A204.1 (cell line): Measurements from ENCODE around the gene ADGB.
"Not testable (repeated sequence)": the region's sequence is repeated elsewhere in the genome, so short reads cannot be mapped to it uniquely, and the experiment has no call there.

Experiments
- FAIRE-seq: peaks from 2 replicates; lab custom pipeline; 2012; peaks lifted over from hg19 to GRCh38; lab: Jason Lieb, UNC

The ADGB gene

DNA sequence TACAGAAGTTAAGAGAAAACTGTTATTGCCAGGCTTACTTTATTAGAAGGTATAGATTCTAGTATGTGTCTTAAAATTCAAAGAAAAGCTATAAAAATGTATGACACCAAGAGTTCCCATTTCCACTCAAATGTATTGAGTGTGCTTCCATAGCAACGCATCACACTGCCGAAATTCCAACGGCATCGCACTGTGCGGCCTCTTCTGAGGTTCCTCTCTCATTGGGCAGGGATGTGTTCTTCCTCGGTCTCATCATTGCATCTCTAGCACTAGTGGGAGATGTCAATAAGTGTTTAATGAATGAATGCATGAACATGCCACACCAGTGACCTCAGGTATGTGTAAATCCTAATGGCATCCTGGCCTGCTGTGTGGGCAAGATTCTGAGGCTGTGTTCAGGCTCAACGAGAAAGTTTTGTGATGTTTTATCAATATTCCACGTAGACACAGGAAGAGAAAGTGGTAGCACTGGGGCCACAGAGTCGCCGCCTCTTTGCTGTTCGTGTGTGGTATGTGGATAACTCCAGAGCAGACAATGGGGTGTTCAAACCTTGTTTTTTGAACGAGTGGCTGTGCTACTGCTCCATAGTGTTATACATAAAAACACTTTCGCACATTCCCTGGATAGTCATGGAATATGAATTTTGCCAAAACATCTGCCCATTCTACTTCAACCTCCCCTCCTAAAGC lies 171.6 kb downstream of the ADGB start:
- FAIRE-seq: no peak

DNA sequence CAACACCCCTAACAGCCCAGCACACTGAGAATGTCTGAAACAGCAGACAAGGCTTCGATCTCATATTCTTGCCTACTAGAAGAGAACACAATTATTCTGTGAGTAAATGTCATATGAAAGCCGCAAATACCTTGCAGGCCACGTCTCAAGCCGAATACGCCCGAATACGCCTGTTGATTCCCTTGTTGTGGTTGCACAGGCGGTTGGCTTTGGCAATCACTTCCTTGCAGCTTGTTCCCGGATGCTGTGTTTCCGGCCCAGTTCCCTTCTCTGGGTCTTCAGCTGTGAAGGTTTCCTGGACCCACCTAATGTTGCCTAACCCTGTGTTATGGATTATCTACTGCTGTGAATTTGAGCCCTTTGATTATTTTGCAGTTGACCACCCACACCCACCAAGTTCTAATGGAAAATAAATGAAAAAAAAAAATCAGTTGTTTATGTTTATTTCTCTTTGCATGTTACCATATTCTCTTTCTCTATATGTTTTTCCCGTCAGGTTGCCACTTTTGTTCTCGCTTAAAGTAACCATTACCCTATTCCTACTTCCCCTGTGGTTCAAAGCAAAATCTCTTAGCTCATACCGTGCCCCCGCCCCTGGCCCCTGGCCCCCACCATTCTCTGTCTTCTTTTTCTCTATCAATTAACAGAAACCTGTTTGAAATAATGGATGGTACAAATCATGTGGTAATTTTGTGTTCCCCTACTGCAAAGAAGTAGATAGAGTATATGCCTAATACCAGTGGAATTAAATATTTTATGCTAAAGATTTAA lies 172.4 kb downstream of the ADGB start:
- FAIRE-seq: no peak

DNA sequence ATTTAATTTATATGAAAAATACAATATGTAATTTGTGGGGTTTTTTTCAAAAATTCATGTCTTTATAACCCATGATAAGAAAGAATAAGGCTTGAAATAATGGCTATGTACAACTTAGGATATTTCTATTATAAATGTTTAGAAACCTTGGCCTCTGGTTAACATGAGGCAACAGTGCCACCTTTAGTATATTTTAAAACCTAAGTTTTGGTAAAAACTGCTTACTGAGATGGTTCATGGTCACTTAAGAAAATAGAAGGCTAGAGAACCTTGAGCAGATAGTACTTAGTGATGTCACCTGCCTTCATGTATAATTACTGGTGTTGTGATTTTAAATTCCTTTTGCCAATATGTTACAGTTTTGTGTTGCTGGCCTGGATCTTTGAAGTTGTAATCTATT lies 176.4 kb downstream of the ADGB start:
- peak; percentile 35 for FAIRE-seq

DNA sequence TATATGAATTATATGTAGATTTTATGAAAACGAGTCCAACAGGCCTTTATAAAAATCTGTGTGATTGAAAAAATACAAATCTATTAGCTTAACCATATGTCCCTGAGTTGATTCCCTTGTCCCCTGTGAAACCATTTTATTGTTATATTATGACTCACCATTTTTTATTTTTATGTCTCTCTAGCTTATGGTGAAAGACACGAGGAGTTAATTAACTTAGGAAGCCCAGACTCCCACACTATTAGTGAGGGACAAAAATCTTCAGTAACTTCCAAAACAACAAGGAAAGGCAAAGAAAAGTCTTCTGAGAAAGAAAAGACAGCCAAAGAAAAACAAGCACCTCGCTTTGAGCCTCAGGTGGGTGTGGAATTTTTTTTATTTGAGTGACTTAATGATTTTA lies 183.1 kb downstream of the ADGB start:
- no peak for FAIRE-seq

DNA sequence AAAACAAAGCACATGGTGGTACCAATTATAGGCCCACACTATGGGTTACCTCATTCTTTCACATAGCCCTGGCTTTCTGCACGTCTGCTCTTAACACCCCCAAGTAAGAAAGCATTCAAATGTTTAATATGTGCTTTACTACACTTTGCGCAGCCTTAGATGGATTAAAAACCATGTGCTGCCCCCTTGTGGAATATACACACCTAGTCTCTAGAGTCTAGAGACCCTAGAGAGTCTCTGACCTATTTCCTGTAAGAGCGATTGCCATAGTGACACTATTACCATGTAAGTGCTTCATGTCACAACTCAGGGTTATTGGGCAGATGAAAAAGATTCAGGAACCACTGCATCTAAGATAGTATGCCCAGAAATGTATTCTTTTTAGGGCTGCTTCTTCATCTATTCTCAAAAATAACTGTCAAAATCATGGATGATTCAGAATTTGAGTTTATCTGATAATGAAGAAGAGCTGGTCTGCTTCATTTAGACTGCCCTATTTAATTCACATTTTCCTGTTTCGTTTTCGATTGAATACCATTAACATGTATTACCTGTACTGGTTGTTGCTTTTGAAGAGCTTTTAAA lies 186.3 kb downstream of the ADGB start:
- no peak for FAIRE-seq

DNA sequence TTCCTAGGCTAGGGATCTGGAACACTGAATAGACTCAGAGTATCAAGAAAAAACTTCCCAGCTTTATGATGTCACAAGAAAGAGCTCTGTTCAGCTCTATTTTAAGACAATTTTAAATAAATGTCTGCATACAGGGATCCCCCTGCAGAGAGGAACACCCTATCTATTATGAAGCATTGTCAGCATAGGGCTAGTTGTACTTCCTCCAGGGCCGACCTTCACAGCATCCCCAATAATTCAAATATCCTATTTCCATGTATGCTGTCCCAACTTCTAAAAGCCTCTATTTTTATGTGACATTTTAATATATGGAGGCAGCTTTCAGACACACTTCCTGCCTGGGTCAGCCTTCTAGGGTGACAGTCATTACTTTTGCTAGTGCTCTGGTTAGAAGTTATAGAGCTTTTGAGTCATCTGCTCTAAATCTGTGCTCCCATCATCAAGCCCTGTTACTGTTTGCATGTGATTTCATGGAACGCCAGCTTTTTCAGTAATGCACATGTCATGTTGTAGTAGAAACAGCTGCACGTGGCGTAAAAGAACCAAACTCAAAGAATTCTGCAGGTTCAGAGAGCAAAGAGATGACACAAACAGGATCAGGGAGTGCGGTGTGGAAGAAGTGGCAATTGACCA lies 189.2 kb downstream of the ADGB start:
- FAIRE-seq: no peak

DNA sequence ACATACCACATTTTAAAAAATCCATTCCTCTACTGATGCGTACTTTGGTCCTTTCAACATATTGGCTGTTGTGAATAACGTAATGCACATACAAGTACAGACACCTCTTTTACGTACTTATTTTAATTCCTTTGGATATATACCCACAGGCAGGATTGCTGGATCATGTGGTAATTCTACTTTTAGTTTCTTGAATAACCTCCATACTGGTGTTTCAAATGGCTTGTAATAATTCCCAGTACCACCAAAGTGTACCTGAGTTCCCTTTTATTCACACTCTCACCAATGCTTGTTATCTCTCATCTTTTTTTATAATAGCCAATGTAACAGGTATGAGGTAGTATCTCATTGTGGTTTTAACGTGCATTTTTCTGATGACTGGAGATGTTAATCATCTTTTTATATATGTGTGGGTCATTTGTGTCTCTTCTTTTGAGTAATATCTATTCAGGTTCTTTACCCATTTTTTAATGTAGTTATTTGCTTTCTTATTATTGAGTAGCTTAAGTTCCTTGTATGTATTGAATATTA lies 191.9 kb downstream of the ADGB start:
- FAIRE-seq: no peak

DNA sequence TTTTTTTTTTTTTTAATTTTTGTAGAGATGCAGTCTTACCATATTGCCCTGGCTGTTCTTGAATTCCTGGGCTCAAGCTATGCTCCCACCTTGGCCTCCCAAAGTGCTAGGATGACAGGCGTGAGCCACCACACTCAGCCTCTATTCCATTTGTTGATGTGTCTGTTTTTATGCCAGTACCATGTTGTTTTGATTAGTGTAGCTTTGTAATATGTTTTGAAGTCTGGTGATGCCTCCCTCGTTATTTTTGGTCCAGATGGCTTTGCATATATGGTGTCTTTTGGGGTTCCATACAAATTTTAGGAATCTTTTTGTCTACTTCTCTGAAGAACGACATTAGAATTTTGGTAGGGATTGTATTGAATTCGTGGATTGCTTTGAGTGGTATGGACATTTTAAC lies 193.2 kb downstream of the ADGB start:
- FAIRE-seq: no peak

DNA sequence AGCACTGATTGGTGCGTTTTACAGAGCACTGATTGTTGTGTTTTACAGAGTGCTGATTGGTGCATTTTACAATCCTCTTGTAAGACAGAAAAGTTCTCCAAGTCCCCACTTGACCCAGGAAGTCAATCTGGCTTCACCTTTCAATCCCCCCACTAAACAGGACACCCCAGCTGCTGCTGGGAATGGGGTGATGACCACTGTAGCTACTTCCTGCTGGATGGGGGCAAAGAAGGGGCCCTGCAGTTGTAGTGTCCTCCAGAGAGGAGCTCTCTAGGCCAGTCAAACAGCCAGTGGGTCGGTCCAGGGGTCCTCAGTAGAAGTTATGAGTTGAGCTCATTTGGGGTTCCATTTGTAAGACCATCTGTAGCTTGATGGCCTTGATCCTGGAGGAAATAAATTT lies 194.4 kb downstream of the ADGB start:
- FAIRE-seq: not testable (repeated sequence)

DNA sequence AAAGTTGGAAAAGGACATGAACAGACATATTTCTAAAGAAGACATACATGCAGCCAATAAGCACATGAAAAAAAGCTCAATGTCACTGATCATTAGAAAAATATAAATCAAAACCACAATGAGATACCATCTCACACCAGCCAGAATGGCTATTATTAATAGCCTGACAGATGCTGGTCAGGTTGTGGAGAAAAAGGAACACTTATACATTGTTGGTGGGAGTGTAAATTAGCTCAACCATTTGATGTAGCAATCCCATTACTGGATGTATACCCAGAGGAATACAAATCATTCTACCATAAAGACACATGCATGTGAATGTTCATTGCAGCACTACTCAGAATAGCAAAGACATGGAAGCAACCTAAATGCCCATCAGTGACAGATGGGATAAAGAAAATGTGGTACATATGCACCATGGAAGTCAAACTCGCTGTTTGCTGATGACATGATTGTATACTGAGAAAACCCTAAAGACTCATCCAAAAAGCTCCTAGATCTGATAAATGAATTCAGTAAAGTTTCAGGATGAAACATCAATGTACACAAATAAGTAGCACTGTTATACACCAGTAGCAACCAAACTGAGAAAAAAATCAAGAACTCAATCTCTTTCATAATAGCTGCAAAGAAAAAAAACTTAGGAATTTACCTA lies 196.8 kb downstream of the ADGB start:
- no peak for FAIRE-seq

DNA sequence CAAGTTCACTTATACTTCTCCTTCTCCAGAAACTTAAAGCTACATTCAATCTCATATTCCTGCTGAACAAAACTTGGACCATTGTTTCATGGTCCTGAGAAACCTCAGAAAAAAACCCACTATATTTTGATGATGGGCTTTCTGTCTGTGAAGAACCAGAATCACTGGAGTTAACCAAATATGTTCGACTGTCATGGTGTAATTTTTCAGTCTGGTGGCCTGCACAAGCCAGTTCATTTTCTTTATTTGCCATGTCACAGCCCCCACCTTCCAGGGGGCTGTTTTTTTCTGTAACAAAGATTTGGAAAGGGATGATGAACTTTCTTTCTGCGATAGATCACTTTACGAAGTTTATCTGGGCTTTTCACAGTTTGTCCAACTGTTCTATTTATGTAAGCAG lies 204.4 kb downstream of the ADGB start:
- not testable (repeated sequence) for FAIRE-seq

DNA sequence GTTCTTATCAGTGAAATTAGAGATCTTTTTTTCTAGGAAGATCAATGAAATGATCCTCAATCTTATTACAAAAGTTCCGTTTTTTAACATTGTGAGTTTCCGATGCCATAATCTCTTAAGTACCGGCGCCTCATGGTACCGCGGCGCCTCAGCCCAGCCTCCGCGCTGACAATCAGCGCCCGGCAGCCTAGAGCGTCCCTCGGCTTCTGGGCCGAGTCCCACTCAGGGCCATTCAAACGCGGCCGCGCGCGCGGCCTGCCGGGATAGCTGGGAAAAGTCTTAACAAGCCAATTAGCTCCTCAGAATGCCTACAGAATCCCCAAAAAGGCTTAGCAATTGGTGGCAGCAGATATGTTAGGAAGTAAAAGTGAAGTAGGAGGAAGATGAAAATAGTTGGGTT lies 204.8 kb downstream of the ADGB start:
- no peak for FAIRE-seq

DNA sequence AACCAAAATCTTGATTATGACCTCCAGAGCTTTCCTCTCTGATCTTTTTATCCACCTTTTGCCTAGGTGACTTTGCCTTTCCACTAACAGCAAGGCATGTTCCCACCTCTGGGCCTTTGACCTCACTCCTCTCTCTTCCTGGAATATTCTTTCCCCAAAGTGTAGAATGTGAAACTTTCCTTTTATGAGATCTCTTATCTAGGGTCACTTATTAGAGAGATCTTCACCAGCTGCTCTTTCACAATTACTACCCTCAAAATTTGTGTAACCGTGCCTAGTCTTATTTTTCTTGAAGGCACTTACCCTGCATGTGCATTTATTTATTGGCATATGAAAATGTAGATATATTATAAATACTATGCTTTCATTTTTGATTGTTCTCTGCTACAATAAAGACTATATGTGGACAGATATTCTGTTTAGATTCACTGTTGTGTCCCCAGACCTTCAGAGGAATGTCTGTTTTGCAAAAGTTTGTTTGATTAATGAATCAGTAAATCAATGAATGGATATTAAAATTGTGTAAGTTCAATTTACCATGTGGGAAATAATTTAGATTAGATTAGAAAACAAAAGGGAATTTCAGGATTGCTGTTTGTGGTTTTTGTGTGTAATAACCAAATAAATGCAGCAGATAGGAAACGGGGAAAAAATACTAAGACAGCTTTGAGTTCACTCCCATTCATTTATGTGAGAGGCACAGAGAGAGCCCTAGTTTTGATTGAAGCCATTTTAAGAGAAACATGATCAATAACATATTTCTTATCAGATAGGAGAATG lies 207.0 kb downstream of the ADGB start:
- FAIRE-seq: no peak

DNA sequence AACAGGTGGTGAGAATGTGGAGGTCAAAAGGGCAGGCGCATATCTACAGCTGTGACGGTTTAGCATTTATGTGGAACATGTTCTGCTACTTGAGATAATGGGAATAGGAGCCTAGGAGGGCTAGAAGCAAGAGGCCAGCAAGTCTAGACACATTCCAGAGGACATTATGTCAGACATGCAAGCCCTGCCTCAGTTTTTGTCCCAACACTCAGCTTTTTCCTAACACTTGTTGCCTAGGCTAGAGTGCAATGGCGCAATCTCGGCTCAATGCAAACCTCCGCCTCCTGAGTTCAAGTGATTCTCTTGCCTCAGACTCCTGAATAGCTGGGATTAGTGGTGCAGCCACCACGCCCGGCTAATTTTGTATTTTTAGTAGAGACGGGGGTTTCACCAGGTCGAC lies 210.2 kb downstream of the ADGB start:
- not testable (repeated sequence) for FAIRE-seq

DNA sequence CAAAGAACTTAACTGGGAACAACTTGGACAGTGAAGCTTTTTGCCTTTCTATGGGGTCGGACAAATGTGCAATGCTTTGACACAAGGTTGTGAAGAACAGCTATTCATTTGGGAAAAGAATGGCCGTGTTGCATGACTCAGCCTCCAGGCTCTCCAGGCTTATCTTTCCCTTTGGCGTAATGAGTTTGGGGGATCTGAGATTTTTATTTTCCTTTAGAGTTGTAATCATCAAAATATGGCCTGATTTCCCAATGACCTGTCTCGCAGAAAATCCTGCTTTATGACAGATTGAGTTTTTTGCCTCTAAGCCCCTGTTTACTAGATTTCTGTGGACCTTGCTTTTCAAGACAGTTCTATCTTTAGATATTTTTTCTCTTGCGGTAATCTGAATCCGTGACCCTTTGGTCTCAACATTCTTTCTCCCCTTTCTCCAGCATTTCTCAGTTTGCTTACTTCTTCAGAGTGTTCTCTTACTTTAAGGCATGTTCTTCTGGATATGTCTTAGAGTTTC lies 214.1 kb downstream of the ADGB start:
- FAIRE-seq: not testable (repeated sequence)

DNA sequence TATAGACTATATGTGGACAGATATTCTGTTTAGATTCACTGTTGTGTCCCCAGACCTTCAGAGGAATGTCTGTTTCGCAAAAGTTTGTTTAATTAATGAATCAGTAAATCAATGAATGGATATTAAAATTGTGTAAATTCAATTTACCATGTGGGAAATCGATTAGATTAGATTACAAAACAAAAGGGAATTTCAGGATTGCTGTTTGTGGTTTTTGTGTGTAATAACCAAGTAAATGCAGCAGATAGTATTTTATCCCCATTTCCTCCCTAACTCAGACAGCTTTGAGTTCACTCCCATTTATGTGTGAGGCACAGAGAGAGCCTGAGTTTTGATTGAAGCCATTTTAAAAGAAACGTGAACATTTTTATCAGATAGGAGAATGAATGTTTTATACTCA lies 214.8 kb downstream of the ADGB start:
- FAIRE-seq: no peak

DNA sequence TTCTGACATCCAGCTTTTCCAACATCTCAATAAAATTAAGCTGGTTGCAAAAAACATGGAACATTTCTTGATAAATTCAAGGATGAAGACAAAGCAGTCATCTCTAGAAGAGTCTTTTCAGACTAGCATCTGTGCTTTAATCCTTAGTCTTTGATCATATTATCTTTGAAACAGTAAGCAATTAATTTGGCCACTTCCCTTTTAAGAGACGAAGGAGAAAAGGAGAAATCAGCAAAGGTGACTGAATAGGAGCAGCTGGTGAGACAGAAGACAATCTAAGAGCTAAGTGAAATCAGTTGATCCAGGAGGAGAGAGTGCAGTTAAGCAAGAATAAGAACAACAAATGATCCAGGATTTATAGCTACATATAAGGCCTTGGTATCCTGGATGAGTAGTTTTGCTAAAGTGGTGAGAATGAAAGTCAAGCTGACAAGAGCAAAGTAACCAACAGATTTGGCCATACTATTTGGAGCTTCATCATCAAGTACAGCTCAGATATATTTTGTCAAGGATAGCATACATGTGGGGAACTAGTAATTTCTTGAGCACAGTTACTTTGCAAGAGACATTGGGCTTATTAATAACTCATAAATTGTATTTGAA lies 215.5 kb downstream of the ADGB start:
- no peak for FAIRE-seq

DNA sequence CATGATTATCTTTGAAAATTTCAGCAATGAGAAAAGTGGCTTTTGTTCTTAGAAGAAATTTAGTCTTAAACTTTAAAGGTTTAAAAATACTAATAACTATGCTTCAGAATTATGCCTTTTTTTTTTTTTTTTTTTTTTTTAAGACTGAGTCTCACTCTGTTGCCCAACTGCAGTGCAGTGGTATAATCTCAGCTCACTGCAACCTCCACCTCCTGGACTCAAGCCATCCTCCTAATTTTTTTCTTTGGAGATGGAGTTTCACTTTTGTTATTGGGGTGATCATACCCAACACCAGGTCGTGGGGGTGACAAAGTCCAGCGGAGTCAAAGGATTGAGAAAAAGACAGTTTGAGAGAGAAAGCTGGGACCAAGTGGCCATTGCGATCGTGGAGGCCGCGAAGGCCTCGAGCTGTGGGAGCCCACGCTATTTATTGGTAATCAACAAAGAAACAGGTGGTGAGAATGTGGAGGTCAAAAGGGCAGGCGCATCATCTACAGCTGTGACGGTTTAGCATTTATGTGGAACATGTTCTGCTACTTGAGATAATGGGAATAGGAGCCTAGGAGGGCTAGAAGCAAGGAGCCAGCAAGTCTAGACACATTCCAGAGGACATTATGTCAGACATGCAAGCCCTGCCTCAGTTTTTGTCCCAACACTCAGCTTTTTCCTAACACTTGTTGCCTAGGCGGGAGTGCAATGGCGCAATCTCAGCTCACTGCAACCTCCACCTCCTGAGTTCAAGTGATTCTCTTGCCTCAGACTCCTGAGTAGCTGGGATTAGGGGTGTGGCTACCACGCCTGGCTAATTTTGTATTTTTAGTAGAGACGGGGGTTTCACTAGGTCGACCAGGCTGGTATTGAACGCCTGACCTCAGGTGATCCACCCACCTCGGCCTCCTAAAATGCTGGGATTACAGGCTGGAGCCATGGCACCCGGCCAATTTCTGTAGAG lies 217.0 kb downstream of the ADGB start:
- FAIRE-seq: not testable (repeated sequence)

DNA sequence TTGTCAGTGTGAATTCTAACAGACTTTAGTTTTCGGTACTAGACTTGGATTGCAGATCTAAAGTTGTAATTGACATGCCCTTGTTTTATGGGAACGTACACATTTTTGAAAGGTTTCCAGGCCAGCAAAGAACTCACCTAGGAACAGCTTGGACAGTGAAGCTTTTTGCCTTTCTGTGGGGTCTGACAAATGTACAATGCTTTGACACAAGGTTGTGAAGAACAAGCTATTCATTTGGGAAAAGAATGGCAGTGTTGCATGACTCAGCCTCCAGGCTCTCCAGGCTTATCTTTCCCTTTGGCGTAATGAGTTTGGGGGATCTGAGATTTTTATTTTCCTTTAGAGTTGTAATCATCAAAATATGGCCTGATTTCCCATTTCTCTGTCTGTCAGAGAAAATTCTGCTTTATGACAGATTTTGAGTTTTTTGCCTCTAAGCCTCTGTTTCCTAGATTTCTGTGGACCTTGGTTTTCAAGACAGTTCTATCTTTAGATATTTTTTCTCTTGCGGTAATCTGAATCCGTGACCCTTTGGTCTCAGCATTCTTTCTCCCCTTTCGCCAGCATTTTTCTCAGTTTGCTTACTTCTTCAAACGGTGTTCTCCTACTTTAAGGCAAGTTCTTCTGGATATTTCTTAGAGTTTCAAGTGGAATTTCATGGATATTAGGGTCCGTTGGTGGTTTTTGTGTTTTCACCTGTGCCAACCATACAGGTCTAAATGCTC lies 221.0 kb downstream of the ADGB start:
- FAIRE-seq: no peak
